Measurements from ENCODE around the gene BAG3. TPM values are rescaled to one million over a fixed set of nuclear protein-coding genes. Genes with fewer than 3 reads are reported as not detected.

BAG3 gene
- total and polyA plus RNA-seq, 9 of the 15 experiments (the other 6 are each of a cell fraction or from before 2014, with no cell fraction given) = 2.6 to 27.4 (median 7.2) TPM

- no peak for TF ChIP-seq RUNX1 (IDR thresholded peaks at IDR 0.05; ENCODE audit: low read depth)
- no peak for TF ChIP-seq MIER1 (IDR thresholded peaks at IDR 0.05; ENCODE audit: low read depth)
- TF ChIP-seq ZNF277 (CRISPR knock-in tag; IDR thresholded peaks at IDR 0.05; ENCODE audit: borderline replicate concordance) = no peak
- no peak for TF ChIP-seq ZSCAN29 (IDR thresholded peaks at IDR 0.05)
- TF ChIP-seq FOSL1 (tag; conservative IDR thresholded peaks at IDR 0.05) = no peak
- TF ChIP-seq TAF7 (tag; IDR thresholded peaks at IDR 0.05) = peak; percentile 51; the same call in 1 of the 2 replicates
- no peak for TF ChIP-seq COPS2 (conservative IDR thresholded peaks at IDR 0.05)
- TF ChIP-seq, protein P1, sequence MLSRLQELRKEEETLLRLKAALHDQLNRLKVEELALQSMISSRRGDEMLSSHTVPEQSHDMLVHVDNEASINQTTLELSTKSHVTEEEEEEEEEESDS (CRISPR knock-in tag; IDR thresholded peaks at IDR 0.05) = no peak
- TF ChIP-seq, protein P2, sequence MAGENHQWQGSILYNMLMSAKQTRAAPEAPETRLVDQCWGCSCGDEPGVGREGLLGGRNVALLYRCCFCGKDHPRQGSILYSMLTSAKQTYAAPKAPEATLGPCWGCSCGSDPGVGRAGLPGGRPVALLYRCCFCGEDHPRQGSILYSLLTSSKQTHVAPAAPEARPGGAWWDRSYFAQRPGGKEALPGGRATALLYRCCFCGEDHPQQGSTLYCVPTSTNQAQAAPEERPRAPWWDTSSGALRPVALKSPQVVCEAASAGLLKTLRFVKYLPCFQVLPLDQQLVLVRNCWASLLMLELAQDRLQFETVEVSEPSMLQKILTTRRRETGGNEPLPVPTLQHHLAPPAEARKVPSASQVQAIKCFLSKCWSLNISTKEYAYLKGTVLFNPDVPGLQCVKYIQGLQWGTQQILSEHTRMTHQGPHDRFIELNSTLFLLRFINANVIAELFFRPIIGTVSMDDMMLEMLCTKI (IDR thresholded peaks at IDR 0.05; ENCODE audit: partially characterized antibody) = no peak
- TF ChIP-seq SAFB2 (IDR thresholded peaks at IDR 0.05; ENCODE audit: borderline replicate concordance, low read depth, low read length, severe bottlenecking) = no peak
- TF ChIP-seq DIDO1 (tag; IDR thresholded peaks at IDR 0.05; ENCODE audit: low read depth) = peak; percentile 73; the same call in 1 of the 2 replicates
- TF ChIP-seq E2F3 (CRISPR knock-in tag; IDR thresholded peaks at IDR 0.05) = peak; percentile 89
- no peak for TF ChIP-seq CHCHD3 (CRISPR knock-in tag; IDR thresholded peaks at IDR 0.05)
- TF ChIP-seq HNRNPL (IDR thresholded peaks at IDR 0.05; ENCODE audit: low read depth, low read length) = no peak
- no peak for TF ChIP-seq ZBTB7A (IDR thresholded peaks at IDR 0.05; ENCODE audit: borderline replicate concordance, control insufficient read depth, low read depth, low read length)
- no peak for TF ChIP-seq ZNF24 (IDR thresholded peaks at IDR 0.05)
- TF ChIP-seq RREB1 (CRISPR knock-in tag; IDR thresholded peaks at IDR 0.05) = peak; percentile 70; the same call in 1 of the 2 replicates
- peak; percentile 32; the same call in 1 of the 2 replicates for TF ChIP-seq GABPA (tag; conservative IDR thresholded peaks at IDR 0.05; ENCODE audit: low read depth)
Observed at GRCh38 chr10:119688033-119688508, 36.9 kb downstream of the BAG3 start (continued).
